ENCODE data around the gene CD8B2. TPM values are rescaled to one million over a fixed set of nuclear protein-coding genes. Genes with fewer than 3 reads are reported as not detected.
"Not testable (repeated sequence)": the region's sequence is repeated elsewhere in the genome, so short reads cannot be mapped to it uniquely, and the experiment has no call there.

The CD8B2 gene
- polyA plus RNA-seq, 2 of the 4 experiments (the other 2 are of a cell fraction): not detected

GRCh38 chr2:106565599-106565998 is 78.4 kb downstream of the CD8B2 start:
- ChIA-PET CTCF (interaction anchor here (2.9 kb wide), 1 partner anchor 17 kb away, joined by 22 read pairs; no protein-coding TSS in a partner anchor), POLR2A (no interaction called here)
- Histone ChIP-seq H3K4me3 (no peak overlapping the region), H3K27ac (no peak overlapping the region), H3K4me1 (peaks cover 3% of the 10 kb centered on the region; the same call in 1 of the 3 replicates), H3K4me2 (0 out of 3 replicates have a peak overlapping the region, but pooled peaks have one; percentile 26), H3K9me3 (no peaks in the 10 kb centered on the region)
- no peak for FAIRE-seq
- TF ChIP-seq EHMT2 (IDR thresholded peaks at IDR 0.05; ENCODE audit: low read depth) (no peak), KDM5A (IDR thresholded peaks at IDR 0.05) (no peak), ZSCAN20 (CRISPR knock-in tag; IDR thresholded peaks at IDR 0.05) (no peak), E2F6 (IDR thresholded peaks at IDR 0.05; ENCODE audit: borderline replicate concordance, low read depth) (no peak), HDAC2 (IDR thresholded peaks at IDR 0.05) (no peak), ZFP36 (IDR thresholded peaks at IDR 0.05; ENCODE audit: borderline replicate concordance, partially characterized antibody) (no peak), RCOR1 (IDR thresholded peaks at IDR 0.05; ENCODE audit: low read depth, low read length) (no peak), RNF2 (IDR thresholded peaks at IDR 0.05; ENCODE audit: borderline replicate concordance, low read depth) (no peak), SMC3 (IDR thresholded peaks at IDR 0.05) (no peak), GATA3 (IDR thresholded peaks at IDR 0.05; ENCODE audit: borderline replicate concordance) (no peak), HOXB13 (CRISPR knock-in tag; IDR thresholded peaks at IDR 0.05; ENCODE audit: low read depth) (no peak), CBX2 (IDR thresholded peaks at IDR 0.05; ENCODE audit: borderline replicate concordance, low read depth) (no peak), ZC3H11A (IDR thresholded peaks at IDR 0.05) (no peak), KDM1A (IDR thresholded peaks at IDR 0.05; ENCODE audit: low read depth) (no peak)
- TF ChIP-seq, protein P1, sequence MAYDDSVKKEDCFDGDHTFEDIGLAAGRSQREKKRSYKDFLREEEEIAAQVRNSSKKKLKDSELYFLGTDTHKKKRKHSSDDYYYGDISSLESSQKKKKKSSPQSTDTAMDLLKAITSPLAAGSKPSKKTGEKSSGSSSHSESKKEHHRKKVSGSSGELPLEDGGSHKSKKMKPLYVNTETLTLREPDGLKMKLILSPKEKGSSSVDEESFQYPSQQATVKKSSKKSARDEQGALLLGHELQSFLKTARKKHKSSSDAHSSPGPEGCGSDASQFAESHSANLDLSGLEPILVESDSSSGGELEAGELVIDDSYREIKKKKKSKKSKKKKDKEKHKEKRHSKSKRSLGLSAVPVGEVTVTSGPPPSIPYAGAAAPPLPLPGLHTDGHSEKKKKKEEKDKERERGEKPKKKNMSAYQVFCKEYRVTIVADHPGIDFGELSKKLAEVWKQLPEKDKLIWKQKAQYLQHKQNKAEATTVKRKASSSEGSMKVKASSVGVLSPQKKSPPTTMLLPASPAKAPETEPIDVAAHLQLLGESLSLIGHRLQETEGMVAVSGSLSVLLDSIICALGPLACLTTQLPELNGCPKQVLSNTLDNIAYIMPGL (CRISPR knock-in tag; IDR thresholded peaks at IDR 0.05; ENCODE audit: borderline replicate concordance): no peak
- DNase-seq (ENCODE audit: low read depth in 1 of 2, low spot score in 1 of 2): no peak
- WGBS (ENCODE audit: missing lambda C conversion rate): 44% methylated on average over 2 of the region's 2 CpGs
- ATAC-seq: no peak

DNA sequence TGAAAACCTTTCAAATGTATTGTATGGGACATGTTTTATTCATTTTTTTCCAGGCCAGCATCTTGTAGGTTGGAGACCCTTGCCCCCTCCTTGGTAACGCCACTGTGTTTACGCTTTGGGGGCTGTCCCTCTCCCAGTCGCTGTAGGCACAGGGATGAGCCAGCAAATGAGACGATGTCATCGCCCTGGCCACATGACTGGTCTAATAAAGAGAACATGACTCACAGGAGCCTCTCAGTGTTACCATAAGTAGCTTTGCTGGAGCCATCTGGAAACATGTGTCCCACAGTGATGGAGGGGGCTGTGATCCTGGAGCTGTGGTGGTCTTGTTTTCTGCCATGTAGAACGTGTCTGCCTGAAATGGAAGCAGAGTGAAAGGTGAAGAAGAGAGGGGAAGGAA is 78.9 kb downstream of the CD8B2 start:
- TF ChIP-seq FOSL2 (IDR thresholded peaks at IDR 0.05) (no peak), FOSL2 (CRISPR knock-in tag; IDR thresholded peaks at IDR 0.05) (no peak)
- TF ChIP-seq, protein P2, sequence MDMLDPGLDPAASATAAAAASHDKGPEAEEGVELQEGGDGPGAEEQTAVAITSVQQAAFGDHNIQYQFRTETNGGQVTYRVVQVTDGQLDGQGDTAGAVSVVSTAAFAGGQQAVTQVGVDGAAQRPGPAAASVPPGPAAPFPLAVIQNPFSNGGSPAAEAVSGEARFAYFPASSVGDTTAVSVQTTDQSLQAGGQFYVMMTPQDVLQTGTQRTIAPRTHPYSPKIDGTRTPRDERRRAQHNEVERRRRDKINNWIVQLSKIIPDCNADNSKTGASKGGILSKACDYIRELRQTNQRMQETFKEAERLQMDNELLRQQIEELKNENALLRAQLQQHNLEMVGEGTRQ (IDR thresholded peaks at IDR 0.05): 0 out of 2 replicates have a peak, but pooled peaks have one; percentile 11
- ATAC-seq (peak; percentile 51 to 69; a peak in 3 of 6 replicates), FAIRE-seq (no peak), DNase-seq (ENCODE audit: low read depth in 1 of 2, low spot score in 1 of 2) (peak in 1 of 2 experiments; percentile 10)
- peaks cover 3% of the 10 kb centered on the region; the same call in 1 of the 3 replicates for H3K4me1 ChIP-seq
- no peak overlapping the region for H3K27ac ChIP-seq
- CTCF ChIA-PET: interaction anchor here (0.6 to 2.9 kb wide), 2 partner anchors 16 to 23 kb away, joined by 3 to 22 read pairs; no protein-coding TSS in a partner anchor
- H3K9me3 ChIP-seq: no peaks in the 10 kb centered on the region
- 12% methylated on average over 6 of the region's 6 CpGs for WGBS (ENCODE audit: missing lambda C conversion rate)
- H3K4me2 ChIP-seq: 0 out of 3 replicates have a peak overlapping the region, but pooled peaks have one; percentile 26
- H3K4me3 ChIP-seq: no peak overlapping the region
- POLR2A ChIA-PET: no interaction called here

- FAIRE-seq, POLR2A ChIA-PET, ATAC-seq: not testable (repeated sequence)
Observed at GRCh38 chr2:106566484-106566883, 79.3 kb downstream of the CD8B2 start.

More at GRCh38 chr2:106566484-106566883, 79.3 kb downstream of the CD8B2 start:
- not testable (repeated sequence) for H3K4me3 ChIP-seq; DNase-seq (ENCODE audit: low read depth in 1 of 2, low spot score in 1 of 2); H3K4me1 ChIP-seq; H3K27ac ChIP-seq; H3K9me3 ChIP-seq; H3K4me2 ChIP-seq
- CTCF ChIA-PET: interaction anchor here (0.6 to 2.9 kb wide), 3 partner anchors 11 to 23 kb away, joined by 3 to 22 read pairs (median 4); no protein-coding TSS in a partner anchor

All from A549 (cell line).